ENCODE data around the gene SOCS7.

SOCS7 gene

GRCh38 chr17:38451840-38452529, 100.3 kb downstream of the SOCS7 start:
- in situ Hi-C loops (cut with MboI; ENCODE audit: low sequenced_read_pairs): no loop called here
- H3K4me1 ChIP-seq: no peaks in the 10 kb centered on the region
- H3K9me3 ChIP-seq: no peaks in the 10 kb centered on the region
- H3K4me3 ChIP-seq: no peak overlapping the region
- H3K27me3 ChIP-seq (ENCODE audit: low read depth): peaks cover 50% of the 10 kb centered on the region
- no peaks in the 10 kb centered on the region for H3K36me3 ChIP-seq (replicated peaks)
- DNase-seq (ENCODE audit: low spot score in 2 of 2): no peak

- H3K9me3 ChIP-seq: no peaks in the 10 kb centered on the region
- DNase-seq (ENCODE audit: low spot score in 2 of 2): no peak
- no peaks in the 10 kb centered on the region for H3K4me1 ChIP-seq
- H3K36me3 ChIP-seq (replicated peaks): no peaks in the 10 kb centered on the region
- no peak overlapping the region for H3K4me3 ChIP-seq
- H3K27me3 ChIP-seq (ENCODE audit: low read depth): peaks cover 57% of the 10 kb centered on the region
- in situ Hi-C loops (cut with MboI; ENCODE audit: low sequenced_read_pairs): no loop called here
These were observed 101.1 kb downstream of the SOCS7 start for GRCh38 chr17:38452719-38453118.

- Histone ChIP-seq H3K36me3 (replicated peaks) (no peaks in the 10 kb centered on the region), H3K27me3 (ENCODE audit: low read depth) (peaks cover 57% of the 10 kb centered on the region), H3K4me3 (no peak overlapping the region), H3K4me1 (no peaks in the 10 kb centered on the region), H3K9me3 (no peaks in the 10 kb centered on the region)
- DNase-seq (ENCODE audit: low spot score in 2 of 2): no peak
- in situ Hi-C loops (cut with MboI; ENCODE audit: low sequenced_read_pairs): no loop called here
These were observed 102.3 kb downstream of the SOCS7 start for GRCh38 chr17:38453951-38454421.

- Histone ChIP-seq H3K4me1 (no peaks in the 10 kb centered on the region), H3K36me3 (replicated peaks) (no peaks in the 10 kb centered on the region), H3K4me3 (no peak overlapping the region), H3K27me3 (ENCODE audit: low read depth) (peaks cover 57% of the 10 kb centered on the region), H3K9me3 (no peaks in the 10 kb centered on the region)
- in situ Hi-C loops (cut with MboI; ENCODE audit: low sequenced_read_pairs): no loop called here
- no peak for DNase-seq (ENCODE audit: low spot score in 2 of 2)
These were observed 102.9 kb downstream of the SOCS7 start for GRCh38 chr17:38454532-38454931.

Measured in HAP-1 (cell line).